WTC11 (cell line): ENCODE results near the gene DRD4.

ENCODE experiments used
- ATF6 ChIP-seq: sonication (generic); formaldehyde crosslinking; IDR thresholded peaks from 2 replicates; pipeline ENCODE4 v1.8.1; 2023; ENCODE audit warnings: mild to moderate bottlenecking, missing genetic modification reagents
- CTCF ChIP-seq: fragments of 200-600 bp; IDR thresholded peaks from 2 replicates; pipeline ENCODE4 v1.8.0; 2022; ENCODE audit warnings: antibody characterized with exemption
- ESRRA ChIP-seq: sonication (generic); formaldehyde crosslinking; IDR thresholded peaks from 2 replicates; pipeline ENCODE4 v1.8.1; 2022; ENCODE audit warnings: mild to moderate bottlenecking, missing genetic modification reagents, borderline replicate concordance
- KAT7 ChIP-seq: sonication (generic); formaldehyde crosslinking; IDR thresholded peaks from 2 replicates; pipeline ENCODE4 v1.8.1; 2023; ENCODE audit warnings: missing genetic modification reagents, mild to moderate bottlenecking, borderline replicate concordance
- NR1H2 ChIP-seq: sonication (generic); formaldehyde crosslinking; IDR thresholded peaks from 2 replicates; pipeline ENCODE4 v1.9.0; 2021; ENCODE audit warnings: mild to moderate bottlenecking, moderate library complexity, missing genetic modification reagents
- TEAD1 ChIP-seq: sonication (generic); formaldehyde crosslinking; IDR thresholded peaks from 2 replicates; pipeline ENCODE4 v1.8.0; 2022; ENCODE audit warnings: mild to moderate bottlenecking, missing genetic modification reagents
- TEAD4 ChIP-seq: sonication (generic); formaldehyde crosslinking; IDR thresholded peaks from 2 replicates; pipeline ENCODE4 v1.8.0; 2022; ENCODE audit warnings: mild to moderate bottlenecking, missing genetic modification reagents

DNA sequence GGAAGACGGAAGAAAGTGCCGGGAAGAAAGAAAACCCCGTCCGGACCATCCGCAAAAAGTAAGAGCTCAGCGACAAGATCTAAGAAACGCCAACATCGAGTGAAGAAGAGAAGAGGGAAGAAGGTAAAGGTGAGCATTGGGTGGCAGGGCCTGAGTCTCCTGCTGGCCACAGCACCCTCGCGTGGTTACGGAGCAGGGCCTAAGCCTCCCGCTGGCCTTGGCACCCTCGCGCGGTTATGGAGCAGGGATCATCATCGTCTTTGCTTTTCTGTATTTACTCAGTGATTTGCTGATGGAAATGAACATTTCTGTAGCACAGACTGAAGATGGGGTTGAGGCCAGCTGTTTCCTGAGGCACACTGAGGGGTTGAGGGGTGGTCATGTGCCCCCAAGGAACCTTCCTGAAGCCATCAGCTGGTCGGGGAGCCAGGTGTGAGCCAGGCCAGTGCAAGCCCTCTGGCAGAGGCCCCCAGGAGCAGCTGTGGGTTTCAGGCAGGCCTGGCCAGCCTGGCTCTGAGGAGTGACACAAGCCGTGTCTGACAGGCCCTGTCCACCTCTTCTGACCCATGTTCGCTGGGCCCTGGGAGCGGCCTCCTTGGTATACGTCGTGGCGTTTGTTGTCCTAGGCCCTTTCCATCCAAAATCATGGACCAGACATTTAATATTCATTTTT is 35.4 kb upstream of the DRD4 start:
- no peak for TF ChIP-seq ESRRA (CRISPR knock-in tag)
- TF ChIP-seq TEAD4 (CRISPR knock-in tag), result no peak
- no peak for TF ChIP-seq NR1H2 (CRISPR knock-in tag)
- TF ChIP-seq CTCF, result no peak
- TF ChIP-seq ATF6 (CRISPR knock-in tag), result no peak
- TF ChIP-seq TEAD1 (CRISPR knock-in tag), result no peak
- TF ChIP-seq KAT7 (CRISPR knock-in tag), result no peak
